ENCODE measurements around the gene STX18.

GRCh38 chr4:4405358-4405962 is 136.4 kb downstream of the STX18 start:
- TF ChIP-seq POLR2AphosphoS5 (IDR thresholded peaks at IDR 0.05; ENCODE audit: low read depth, low read length) (no peak), TAF1 (IDR thresholded peaks at IDR 0.05; ENCODE audit: low read depth, low read length) (no peak), POU2F2 (IDR thresholded peaks at IDR 0.05; ENCODE audit: low read depth, low read length) (no peak)
